ENCODE measurements around the gene OSBPL5. TPM values are rescaled to one million over a fixed set of nuclear protein-coding genes. Genes with fewer than 3 reads are reported as not detected.

OSBPL5 gene
- total RNA-seq, result 10 to 100 TPM; 61.2 to 84.0 TPM
- long read RNA-seq, donor 1, transcript OSBPL5-201 (22 exons, 3,889 nt), result major isoform, 5 of 63 reads
- long read RNA-seq, donor 1, partial matches to known transcripts, result 36 of 63 reads
- long read RNA-seq, donor 1, other reads (novel, unspliced or antisense), result 21 of 63 reads
- long read RNA-seq, donor 2, transcript OSBPL5-201 (22 exons, 3,889 nt), result major isoform, 10 of 147 reads
- long read RNA-seq, donor 2, partial matches to known transcripts, result 119 of 147 reads
- long read RNA-seq, donor 2, other reads (novel, unspliced or antisense), result 18 of 147 reads

GRCh38 chr11:3165152-3165705, at the start of gene OSBPL5:
TSS of gene OSBPL5 (minus strand) at chr11:3165310. CDS start at chr11:3129148, 36,162 bp downstream.
- peak; percentile 93 for DNase-seq (ENCODE audit: low spot score)
- intact Hi-C loops (cut with DNase I), result no loop called here

DNA sequence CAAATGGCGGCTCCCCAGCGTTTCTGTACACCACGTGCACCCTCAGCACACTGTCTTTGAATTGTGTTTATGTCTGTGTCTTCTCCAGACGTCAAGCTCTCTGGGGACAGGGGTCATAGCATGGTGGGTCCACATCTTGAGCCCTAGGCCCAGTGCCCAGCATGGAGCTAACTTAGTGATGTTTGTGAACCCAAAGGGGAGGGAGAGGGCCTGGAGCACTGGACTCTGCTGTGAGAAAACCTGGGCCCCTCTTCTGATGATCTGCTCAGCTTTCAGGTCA, 49.2 kb upstream of the OSBPL5 start:
- DNase-seq (ENCODE audit: low spot score), result no peak
- intact Hi-C loops (cut with DNase I), result loop anchor here in 1 of 2 donors (5.0 kb wide), 1 partner anchor 92 kb away; no protein-coding TSS in a partner anchor

GRCh38 chr11:3213659-3214419, 48.7 kb upstream of the OSBPL5 start:
- DNase-seq (ENCODE audit: low spot score), result peak; percentile 49
- intact Hi-C loops (cut with DNase I), result loop anchor here in 1 of 2 donors (5.0 kb wide), 1 partner anchor 92 kb away; no protein-coding TSS in a partner anchor

DNA sequence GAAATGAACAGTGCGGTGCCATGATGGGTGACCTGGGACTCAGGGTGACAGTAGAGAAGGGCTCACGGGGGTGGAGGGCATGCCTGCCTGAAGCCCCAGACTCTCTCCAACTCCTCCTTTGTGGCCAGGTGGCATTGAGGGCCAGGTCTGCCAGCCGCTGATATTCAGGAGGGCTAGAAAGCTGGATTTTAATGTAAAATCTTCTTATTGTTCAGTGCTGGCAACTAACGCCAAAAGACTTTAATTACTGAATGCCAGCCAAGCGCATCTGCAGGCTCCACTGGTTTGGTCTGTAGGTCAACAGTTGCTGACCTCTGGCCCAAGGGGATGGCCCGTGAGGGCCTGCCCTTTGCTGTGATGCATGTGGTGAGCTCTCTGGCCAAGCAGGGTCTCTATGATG, 43.2 kb upstream of the OSBPL5 start:
- intact Hi-C loops (cut with DNase I), result loop anchor here in 1 of 2 donors (10.0 kb wide), 1 partner anchor 183 kb away; no protein-coding TSS in a partner anchor
- peak; percentile 52 for DNase-seq (ENCODE audit: low spot score)

DNA sequence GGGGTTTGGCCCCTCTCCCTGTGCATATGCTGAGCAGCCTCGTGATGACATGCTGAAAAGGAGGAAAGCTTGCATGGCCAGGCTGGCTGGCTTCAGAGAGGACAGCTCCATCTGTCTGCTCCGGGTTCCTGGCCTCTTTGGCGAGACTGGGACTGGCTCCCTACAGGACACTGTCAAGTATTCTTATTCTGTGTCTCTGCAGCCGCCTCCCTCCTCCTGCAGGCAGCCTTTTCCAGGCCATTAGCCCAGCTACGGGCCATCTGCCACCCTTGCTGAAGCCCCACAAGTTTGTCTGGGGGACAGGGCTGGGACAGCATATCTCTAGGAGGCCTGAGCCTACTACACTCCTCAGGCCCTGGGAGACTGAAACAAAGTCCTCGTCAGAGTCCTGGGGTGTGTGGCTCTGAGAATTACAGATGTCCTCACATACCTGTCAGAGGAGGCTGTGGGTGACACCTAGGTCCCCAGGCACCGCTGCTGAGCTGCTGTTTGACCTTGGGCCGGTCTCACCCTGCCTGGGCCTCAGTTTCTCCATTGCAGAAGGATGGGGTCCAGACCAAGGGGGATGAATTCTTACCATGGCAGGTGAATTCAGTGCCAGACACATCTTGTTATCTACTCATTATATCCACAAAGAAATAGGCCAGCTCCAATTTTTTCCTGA, 42.5 kb upstream of the OSBPL5 start:
- intact Hi-C loops (cut with DNase I), result loop anchor here in 1 of 2 donors (10.0 kb wide), 1 partner anchor 183 kb away; no protein-coding TSS in a partner anchor

DNA sequence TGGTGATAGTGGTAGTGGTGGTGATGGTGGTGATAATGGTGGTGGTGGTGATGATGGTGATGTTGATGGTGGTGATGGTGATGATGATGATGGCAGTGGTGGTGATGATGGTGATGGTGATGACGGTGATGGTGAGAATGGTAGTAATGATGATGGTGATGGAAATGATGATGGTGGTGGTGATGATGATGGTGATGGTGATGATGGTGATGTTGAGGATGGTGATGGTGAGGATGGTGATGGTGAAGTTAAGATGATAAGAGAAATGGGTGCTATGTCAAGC, 41.8 kb upstream of the OSBPL5 start:
- no peak for DNase-seq (ENCODE audit: low spot score)
- intact Hi-C loops (cut with DNase I), result loop anchor here in 1 of 2 donors (10.0 kb wide), 1 partner anchor 182 kb away; no protein-coding TSS in a partner anchor

More for the DNA sequence above, 42.5 kb upstream of the OSBPL5 start:
- DNase-seq (ENCODE audit: low spot score), result peak; percentile 46

DNA sequence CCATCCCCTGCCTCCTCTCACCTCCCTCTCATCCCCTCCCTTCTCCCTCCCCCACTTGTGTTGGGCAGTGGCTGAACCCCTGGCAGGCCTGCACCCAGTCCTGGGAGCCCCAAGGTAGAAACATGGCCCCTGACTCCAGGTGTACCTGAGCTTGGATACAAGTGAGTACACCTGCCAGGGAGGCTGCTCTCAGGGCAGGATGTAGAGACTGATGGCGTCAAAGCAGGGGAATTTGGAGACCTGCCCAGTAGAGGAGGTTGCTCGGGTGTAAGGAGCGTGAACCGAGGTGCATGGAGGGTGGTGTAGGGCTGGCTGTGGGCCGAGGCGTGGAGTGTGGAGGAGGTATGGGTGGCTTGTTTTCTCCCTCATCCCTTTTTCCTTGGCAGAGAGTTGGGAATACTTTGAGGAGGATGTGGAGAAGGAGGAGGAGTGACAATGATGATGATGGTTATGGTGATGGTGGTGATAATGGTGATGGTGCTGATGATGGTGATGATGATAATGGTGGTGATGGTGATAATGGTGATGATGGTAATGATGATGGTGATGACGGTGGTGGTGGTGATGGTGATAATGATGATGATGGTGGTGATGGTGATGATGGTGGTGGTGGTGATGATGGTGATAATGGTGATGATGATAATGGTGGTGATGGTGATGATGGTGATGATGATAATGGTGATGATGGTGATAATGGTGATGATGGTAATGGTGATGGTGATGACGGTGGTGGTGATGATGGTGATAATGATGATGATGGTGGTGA, 41.2 kb upstream of the OSBPL5 start:
- intact Hi-C loops (cut with DNase I), result loop anchor here in 1 of 2 donors (10.0 kb wide), 1 partner anchor 182 kb away; no protein-coding TSS in a partner anchor
- DNase-seq (ENCODE audit: low spot score), result peak; percentile 50

- DNase-seq (ENCODE audit: low spot score), result peak; percentile 78
- intact Hi-C loops (cut with DNase I), result loop anchor here in 1 of 2 donors (10.0 kb wide), 1 partner anchor 181 kb away; no protein-coding TSS in a partner anchor
Observed at GRCh38 chr11:3205261-3206155, 40.4 kb upstream of the OSBPL5 start.

DNA sequence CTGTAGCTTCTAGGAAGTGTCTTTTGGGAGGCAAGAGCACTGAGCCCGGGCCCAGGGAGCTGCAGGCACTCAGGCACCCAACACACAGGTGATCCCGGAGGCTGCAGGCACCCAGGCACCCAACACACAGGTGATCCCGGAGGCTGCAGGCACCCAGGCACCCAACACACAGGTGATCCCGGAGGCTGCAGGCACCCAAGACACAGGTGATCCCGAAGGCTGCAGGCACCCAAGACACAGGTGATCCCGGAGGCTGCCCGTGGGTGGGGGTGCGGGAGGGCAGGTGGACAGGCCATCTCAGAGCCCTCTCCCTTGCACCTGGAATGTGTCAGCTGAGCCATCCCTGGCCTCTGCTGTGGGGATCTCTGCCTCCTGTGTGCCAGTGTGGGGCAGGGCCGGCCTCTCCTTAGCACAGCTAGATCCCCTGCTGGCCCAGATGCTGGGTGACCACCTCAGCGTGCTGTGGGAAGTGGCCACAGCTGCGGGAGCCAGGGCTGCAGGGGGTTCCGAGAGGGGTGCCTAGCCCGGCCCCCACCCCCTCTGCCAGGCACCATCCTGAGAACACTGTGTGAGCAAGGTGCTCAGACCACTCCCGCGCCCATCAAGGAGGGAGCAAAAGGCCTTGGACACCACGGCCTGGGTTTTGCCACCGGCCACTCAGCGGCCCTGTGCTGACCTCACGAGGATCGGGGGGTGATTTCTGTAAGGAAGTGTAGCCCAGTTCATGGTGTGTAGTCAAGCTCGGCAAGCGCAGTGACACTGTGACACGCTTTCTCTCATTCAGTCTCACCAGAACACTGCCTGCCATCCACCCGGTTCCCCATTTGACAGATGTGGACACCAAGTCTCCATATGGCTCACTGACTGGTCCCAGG, 39.3 kb upstream of the OSBPL5 start:
- intact Hi-C loops (cut with DNase I), result loop anchor here in 1 of 2 donors (10.0 kb wide), 1 partner anchor 180 kb away; no protein-coding TSS in a partner anchor
- peak; percentile 57 for DNase-seq (ENCODE audit: low spot score)

GRCh38 chr11:3203221-3204043, 38.3 kb upstream of the OSBPL5 start:
- intact Hi-C loops (cut with DNase I), result loop anchor here in 1 of 2 donors (10.0 kb wide), 1 partner anchor 179 kb away; no protein-coding TSS in a partner anchor
- peak; percentile 73 for DNase-seq (ENCODE audit: low spot score)

DNA sequence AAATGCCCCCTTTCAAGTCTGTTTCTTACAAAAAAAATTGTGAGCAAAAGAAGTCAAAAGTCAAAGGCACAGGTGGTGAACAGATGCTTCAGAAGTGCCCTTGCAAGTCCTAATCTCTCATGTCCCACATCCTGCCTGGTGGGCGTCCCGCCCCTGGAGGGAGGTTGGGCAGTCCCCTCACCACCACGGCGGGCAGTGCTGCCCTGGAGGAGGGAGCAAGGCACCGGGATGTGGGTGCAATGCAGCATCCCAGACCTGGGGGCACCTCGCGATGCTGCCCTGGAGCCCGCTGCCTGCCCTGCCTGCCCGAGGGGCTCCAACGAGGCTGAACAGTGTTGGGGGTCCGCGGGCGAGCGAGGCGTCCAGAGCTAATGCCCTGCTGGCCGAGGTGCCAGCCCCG, 37.6 kb upstream of the OSBPL5 start:
- intact Hi-C loops (cut with DNase I), result loop anchor here in 1 of 2 donors (10.0 kb wide), 1 partner anchor 178 kb away; no protein-coding TSS in a partner anchor
- DNase-seq (ENCODE audit: low spot score), result peak; percentile 78

DNA sequence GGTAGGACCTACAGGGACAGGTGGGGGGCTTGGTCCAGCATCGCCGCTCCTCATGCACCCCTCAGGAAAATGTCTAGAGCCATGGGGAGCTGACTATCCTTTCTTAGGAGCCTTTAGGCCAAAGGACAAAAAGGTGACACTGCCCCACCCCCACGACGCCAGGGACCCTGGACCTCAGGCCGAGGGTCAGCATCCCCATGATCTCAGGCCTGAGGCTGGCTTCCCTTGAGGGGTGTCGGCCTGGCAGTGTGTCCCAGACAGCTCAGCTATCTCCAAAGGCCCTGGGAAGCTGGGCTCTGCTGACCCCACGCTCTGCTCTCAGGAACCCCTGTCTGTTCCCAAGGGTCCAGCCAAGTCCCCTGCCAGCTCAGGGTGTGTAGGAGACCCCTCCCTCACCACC, 37.2 kb upstream of the OSBPL5 start:
- intact Hi-C loops (cut with DNase I), result loop anchor here in 1 of 2 donors (10.0 kb wide), 1 partner anchor 178 kb away; no protein-coding TSS in a partner anchor
- peak; percentile 66 for DNase-seq (ENCODE audit: low spot score)

DNA sequence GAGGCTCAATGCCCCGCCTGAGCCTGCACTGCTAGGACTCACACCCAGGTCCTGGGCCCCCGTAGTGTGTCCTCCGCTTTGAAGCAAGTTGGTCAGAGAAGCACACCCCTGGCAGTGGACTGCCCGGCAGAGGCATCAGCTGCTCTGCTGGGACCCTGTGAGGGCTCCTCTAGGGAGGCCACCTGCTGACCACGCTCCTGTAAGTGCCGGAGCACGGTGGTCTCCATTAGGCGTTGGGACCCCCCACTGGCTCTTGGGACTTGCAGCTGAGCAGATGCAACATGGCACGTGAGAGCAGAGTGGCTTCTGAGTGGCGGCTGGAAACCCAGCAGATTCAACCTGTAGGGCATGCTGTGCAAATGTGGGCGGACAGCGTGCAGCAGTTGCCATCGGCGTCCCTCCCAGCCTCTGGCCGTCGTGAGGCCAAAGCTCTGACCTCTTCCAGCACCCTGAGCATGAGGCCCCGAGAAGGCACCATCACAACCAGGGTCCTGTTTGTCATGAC, 36.6 kb upstream of the OSBPL5 start:
- peak; percentile 72 for DNase-seq (ENCODE audit: low spot score)
- intact Hi-C loops (cut with DNase I), result loop anchor here in 1 of 2 donors (10.0 kb wide), 1 partner anchor 177 kb away; no protein-coding TSS in a partner anchor

GRCh38 chr11:3201112-3201581, 36.0 kb upstream of the OSBPL5 start:
- DNase-seq (ENCODE audit: low spot score), result peak; percentile 71
- intact Hi-C loops (cut with DNase I), result loop anchor here in 1 of 2 donors (10.0 kb wide), 1 partner anchor 176 kb away; no protein-coding TSS in a partner anchor

GRCh38 chr11:3200388-3201111, 35.4 kb upstream of the OSBPL5 start:
- intact Hi-C loops (cut with DNase I), result loop anchor here in 1 of 2 donors (10.0 kb wide), 1 partner anchor 176 kb away; no protein-coding TSS in a partner anchor
- peak; percentile 70 for DNase-seq (ENCODE audit: low spot score)

All from posterior vena cava (tissue), 2 donors.